Fibroblast of mammary gland (primary cell): Measurements from ENCODE around the gene SLC8A1.

ENCODE experiments used
- DNase-seq: peaks from one replicate; pipeline ENCODE4 v3.0.0-alpha.2; 2010; ENCODE audit warnings: low read depth
- H3K4me3 ChIP-seq: 2 replicates; pipeline ENCODE4 v1.5.1; 2011; ENCODE audit warnings: low read depth, mild to moderate bottlenecking, low read length, moderate library complexity; ENCODE audit not compliant: control insufficient read depth
- TF ChIP-seq, protein P1 (sequence below): conservative IDR thresholded peaks from 2 replicates; pipeline ENCODE4 v1.5.1; 2011; ENCODE audit warnings: low read depth, low read length, inconsistent platforms; ENCODE audit not compliant: control insufficient read depth, insufficient read depth

SLC8A1 gene

DNA sequence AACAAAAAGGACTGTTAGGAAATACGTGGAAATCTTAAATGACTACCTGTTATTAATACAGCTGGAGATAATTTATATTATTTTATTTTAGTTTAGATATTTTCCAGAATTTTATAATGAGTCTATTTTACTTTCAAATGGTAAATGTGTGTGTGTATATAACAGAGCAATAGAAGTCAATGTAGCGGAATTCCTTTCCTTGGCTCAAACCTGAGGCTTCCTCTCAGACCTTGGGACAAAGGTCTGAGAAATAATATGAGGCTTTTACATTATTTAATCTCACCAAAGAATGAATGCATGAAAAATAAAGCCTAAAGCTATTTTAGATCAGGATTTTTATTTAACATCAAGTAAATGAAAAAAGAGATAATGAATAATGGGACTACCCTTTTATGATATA is 65.7 kb downstream of the SLC8A1 start:
- TF ChIP-seq, protein P1, sequence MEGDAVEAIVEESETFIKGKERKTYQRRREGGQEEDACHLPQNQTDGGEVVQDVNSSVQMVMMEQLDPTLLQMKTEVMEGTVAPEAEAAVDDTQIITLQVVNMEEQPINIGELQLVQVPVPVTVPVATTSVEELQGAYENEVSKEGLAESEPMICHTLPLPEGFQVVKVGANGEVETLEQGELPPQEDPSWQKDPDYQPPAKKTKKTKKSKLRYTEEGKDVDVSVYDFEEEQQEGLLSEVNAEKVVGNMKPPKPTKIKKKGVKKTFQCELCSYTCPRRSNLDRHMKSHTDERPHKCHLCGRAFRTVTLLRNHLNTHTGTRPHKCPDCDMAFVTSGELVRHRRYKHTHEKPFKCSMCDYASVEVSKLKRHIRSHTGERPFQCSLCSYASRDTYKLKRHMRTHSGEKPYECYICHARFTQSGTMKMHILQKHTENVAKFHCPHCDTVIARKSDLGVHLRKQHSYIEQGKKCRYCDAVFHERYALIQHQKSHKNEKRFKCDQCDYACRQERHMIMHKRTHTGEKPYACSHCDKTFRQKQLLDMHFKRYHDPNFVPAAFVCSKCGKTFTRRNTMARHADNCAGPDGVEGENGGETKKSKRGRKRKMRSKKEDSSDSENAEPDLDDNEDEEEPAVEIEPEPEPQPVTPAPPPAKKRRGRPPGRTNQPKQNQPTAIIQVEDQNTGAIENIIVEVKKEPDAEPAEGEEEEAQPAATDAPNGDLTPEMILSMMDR: no peak
- H3K4me3 ChIP-seq: no peak overlapping the region
- no peak for DNase-seq

DNA sequence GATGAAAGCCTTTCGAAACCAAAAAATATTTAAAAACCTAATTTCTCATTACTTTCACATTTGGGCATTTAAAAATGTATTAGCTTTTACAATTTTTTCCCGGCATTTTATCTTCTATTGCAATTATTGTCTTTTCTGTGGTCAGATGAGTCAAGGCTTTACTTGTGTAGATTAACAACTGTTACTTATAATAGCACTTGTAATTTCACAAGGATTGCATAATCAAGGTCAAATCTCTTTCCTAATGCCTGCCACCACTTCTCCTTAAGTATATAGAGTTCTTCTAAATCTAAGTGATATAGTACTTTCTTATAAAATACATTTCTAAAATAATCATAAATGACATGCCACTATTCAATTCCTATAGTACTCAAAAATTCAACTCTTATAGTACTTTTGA is 67.2 kb downstream of the SLC8A1 start:
- TF ChIP-seq, protein P1: no peak
- H3K4me3 ChIP-seq: no peak overlapping the region
- DNase-seq: peak; percentile 87

DNA sequence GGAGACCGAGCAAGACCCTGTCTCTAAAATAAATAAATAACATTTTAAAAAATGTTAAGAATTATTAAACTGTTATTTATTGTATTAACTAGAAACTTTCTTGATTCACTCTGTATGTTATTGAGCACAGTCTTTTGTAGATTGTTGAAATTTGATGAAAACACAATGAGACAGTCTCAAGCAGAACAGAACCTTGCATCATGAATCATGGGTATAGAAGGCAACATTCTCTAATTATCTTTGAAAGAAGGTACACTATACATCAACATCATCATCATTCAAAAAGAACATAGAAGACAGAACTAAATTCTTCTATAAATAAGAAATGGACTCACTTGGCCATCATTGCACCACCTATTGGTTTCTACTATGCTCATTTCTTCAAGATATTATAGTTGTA is 67.7 kb downstream of the SLC8A1 start:
- DNase-seq: no peak
- TF ChIP-seq, protein P1: no peak
- H3K4me3 ChIP-seq: no peak overlapping the region

DNA sequence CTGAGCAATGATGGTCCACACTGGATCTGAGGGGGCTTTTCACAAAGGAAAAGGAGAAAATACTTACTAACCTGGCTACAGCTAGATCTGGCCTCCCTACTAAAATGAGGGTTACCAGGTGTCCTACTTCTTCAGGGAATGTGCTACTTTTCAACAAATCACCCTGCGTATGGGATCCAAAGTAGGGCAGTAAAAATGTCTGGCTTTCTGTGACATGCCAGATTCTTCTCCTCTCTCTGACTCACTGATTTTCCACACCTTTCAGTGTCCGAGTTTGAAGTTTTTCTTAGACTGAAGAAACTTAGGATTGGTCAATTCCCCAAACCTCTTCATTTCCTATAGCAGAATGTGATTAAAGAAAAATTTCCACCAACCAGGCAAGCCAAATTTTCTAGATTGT is 71.2 kb downstream of the SLC8A1 start:
- no peak overlapping the region for H3K4me3 ChIP-seq
- TF ChIP-seq, protein P1: no peak
- no peak for DNase-seq

DNA sequence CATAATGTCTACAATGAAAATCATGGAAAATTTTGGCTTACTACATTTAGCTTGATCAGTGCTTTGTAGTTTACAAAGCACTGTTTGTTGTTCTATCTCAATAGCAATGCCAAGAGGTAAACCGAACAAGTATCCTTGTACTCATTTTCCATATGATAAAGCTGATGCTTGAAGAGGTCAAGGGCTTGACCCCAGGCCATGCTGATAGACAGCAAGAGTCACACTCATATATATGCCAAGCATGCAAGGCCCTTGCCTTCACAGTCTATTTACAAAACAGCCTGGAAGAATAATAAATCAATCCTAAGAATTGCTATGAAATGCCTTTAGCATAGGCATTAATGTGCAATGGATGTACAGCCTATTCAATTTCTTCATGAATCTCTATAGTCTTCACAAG is 71.8 kb downstream of the SLC8A1 start:
- no peak for DNase-seq
- H3K4me3 ChIP-seq: no peak overlapping the region
- TF ChIP-seq, protein P1: no peak

DNA sequence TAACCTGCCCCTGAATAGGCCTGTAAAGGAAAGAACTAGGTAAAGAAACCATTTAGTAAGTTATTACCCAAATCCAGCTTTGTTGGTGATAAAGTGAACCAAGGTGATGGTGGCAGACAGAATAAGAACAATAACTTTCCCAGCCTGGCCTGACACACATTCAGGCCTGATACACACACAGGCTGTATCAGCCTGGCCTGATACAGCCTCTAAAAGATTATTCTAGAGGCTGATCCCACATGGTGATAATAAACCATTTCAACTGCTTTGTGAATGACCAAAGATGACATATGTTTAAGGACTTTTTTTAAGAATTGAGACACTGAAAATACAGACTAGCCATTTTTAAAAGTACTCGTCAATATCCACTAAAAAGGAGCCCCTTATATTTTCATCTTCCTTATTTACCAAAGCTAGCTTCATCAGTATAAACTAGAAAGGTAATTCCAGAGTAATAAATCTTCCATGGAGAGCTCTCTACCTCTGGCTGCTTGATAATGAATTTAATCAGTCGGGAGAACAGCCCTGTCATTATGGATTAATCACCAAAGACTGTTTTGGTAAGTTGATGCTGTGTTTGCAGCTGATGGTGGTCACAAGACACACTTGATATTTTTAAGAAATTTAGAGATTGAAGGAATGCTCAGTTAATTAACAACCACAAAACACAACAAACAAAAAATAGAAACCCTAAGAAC is 77.2 kb downstream of the SLC8A1 start:
- H3K4me3 ChIP-seq: no peak overlapping the region
- TF ChIP-seq, protein P1: no peak
- DNase-seq: no peak

DNA sequence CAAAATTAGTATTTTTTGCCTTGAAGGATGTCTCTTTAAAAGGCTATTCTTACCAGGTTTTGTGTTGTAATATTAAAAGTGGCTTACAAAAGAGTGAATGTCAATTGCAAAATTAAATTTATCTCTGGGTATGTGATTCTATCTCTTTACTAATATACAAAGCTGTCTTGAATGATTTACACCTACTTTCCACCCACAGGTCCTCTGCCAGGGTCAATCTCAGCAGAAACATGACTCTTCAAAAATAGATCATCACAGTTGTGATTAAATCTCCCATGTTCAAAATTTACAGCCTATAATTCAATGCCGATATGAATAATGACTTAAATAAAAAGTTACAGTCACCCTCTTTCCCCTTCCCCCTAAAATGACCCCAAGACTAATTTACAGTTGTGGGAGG is 78.8 kb downstream of the SLC8A1 start:
- TF ChIP-seq, protein P1: no peak
- DNase-seq: no peak
- no peak overlapping the region for H3K4me3 ChIP-seq
